Activated naive CD4-positive, alpha-beta T cell treated with anti-CD3 and anti-CD28 coated beads for 36 hours (primary cell): ENCODE measurements around the gene IBTK. TPM values are rescaled to one million over a fixed set of nuclear protein-coding genes. Genes with fewer than 3 reads are reported as not detected.
"Not testable (repeated sequence)": the region's sequence is repeated elsewhere in the genome, so short reads cannot be mapped to it uniquely, and the experiment has no call there.

Experiments
- CTCF ChIA-PET: fragments of 350-600 bp; sonication (Branson Sonifier 250); formaldehyde crosslinking; loops from one replicate; lab custom pipeline; 2021; ENCODE audit warnings: antibody characterized with exemption; lab: Charles Lee
- DNase-seq: peaks from one replicate; pipeline ENCODE4 v3.0.0-alpha.2; 2020
- H3K27ac Mint-ChIP-seq: one replicate; pipeline ENCODE4 v1.8.0; 2021; ENCODE audit warnings: mild to moderate bottlenecking, mixed read lengths
- H3K27me3 Mint-ChIP-seq: one replicate; pipeline ENCODE4 v1.8.0; 2021; ENCODE audit warnings: low read depth, mixed read lengths
- H3K36me3 Mint-ChIP-seq: one replicate; pipeline ENCODE4 v1.8.0; 2021; ENCODE audit warnings: low read depth, mixed read lengths
- H3K4me1 Mint-ChIP-seq: one replicate; pipeline ENCODE4 v1.8.0; 2021; ENCODE audit warnings: low read depth, mixed read lengths
- H3K4me3 Mint-ChIP-seq: one replicate; pipeline ENCODE4 v1.8.0; 2021; ENCODE audit warnings: mild to moderate bottlenecking, moderate library complexity, mixed read lengths
- H3K9me3 Mint-ChIP-seq: one replicate; pipeline ENCODE4 v1.8.0; 2021; ENCODE audit warnings: mixed read lengths
- intact Hi-C: fragments of 100-400 bp; cut with micrococcal nuclease; formaldehyde crosslinking; loops from one replicate; pipeline ENCODE4 v1.15.1; 2023
- total RNA-seq, 2 experiments: library from RNA; stranded (reverse); gene quantifications; one replicate each; pipeline ENCODE4 v1.2.3, GENCODE V29; 2021

IBTK gene
- total RNA-seq, 2 experiments from 2014 or later = 25.3 to 25.9 TPM

DNA sequence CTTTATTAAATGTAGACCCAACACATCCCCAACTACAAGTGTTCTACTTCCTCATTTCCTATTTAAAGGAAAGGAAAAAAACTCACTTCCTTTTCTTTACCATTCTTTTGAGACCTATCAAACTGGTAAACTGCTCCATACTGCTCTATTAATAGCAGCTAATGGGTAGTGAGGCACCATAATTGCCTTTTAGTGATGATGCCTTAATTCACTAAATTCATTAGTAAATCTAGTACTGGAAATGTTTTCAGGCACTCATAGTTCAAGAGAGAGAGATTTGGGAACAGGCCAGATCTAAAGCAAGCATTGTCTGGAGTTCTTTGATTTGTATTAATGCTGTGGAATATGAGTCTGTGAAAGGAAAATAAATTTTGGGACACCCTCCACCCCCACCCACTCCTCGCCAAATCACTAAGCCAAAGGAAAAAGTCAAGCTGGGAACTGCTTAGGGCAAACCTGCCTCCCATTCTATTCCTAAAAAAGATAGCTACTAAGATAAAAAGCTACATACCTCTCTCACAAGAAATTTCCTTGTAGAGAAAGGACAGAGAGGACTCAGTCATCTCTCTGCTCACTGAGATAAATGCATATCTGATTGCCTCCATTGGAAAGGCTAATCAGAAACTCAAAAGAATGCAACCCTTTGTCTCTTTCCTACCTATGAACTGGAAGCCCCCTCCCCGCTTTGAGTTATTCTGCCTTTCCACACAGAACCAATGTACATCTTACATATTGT lies 13.6 kb upstream of the IBTK start:
- intact Hi-C loops = no loop called here
- no peaks in the 10 kb centered on the region for H3K4me1 Mint-ChIP-seq
- peaks cover 2% of the 10 kb centered on the region for H3K27me3 Mint-ChIP-seq
- no peaks in the 10 kb centered on the region for H3K36me3 Mint-ChIP-seq
- CTCF ChIA-PET = interaction anchor here (1.2 to 1.7 kb wide), 2 partner anchors 10 to 794 kb away, joined by 6 to 10 read pairs; no protein-coding TSS in a partner anchor
- no peaks in the 10 kb centered on the region for H3K9me3 Mint-ChIP-seq
- H3K27ac Mint-ChIP-seq = no peak overlapping the region
- no peak for DNase-seq
- H3K4me3 Mint-ChIP-seq = no peak overlapping the region

DNA sequence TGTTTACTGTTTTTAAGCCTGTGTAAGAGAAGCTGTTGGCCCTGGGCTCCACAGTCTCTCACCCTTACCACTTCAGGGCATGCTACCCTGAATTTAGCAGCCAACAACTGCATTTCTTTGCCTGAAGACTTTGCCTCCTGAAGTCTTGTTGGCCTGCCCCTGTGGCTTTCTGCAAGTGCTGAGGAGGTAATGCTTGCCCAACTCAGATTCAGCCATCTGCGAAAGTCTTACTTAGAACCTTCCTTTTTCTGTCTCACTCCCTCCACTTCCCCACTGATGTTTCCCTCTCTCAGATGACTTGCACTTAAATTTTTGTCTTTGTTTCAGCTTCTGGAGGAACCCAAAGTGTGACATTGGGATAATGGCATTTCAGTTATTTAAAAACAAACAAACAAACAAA lies 11.8 kb upstream of the IBTK start:
- H3K4me3 Mint-ChIP-seq = no peak overlapping the region

DNA sequence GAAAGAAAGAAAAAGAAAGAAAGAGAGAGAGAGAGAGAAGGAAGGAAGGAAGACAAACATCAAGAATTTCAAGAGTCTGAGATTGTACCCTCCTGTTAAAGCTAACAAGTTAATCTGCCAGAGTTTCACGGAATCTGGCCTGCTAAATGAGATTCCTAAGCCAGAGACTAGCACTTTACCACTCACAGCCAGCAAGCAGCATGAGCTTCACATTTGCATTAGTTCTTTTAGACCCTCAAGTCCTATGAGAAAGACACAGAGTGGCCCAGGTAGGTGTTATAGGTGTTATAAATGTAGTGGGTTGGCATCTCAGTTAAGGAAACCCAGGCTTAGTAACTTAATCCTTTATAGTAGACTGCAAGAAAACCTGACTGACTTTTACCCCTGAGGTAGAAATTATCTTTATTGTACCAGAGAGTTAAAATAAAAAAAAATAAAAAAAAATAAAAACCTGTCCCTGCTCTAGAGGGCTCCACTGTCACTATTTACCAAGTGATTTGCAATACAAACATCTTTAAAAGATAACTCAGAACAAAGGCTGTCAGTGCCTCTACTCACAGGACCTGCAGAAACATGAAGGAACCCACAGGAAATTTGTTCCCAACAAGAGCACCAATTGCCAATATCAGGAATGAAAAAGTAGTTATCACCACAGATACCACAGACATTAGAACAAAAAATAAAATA lies 9.7 kb upstream of the IBTK start:
- Mint-ChIP-seq H3K4me1 (no peaks in the 10 kb centered on the region), H3K27me3 (peaks cover 2% of the 10 kb centered on the region), H3K27ac (no peak overlapping the region), H3K36me3 (no peaks in the 10 kb centered on the region), H3K9me3 (no peaks in the 10 kb centered on the region), H3K4me3 (no peak overlapping the region)
- DNase-seq = no peak
- CTCF ChIA-PET = no interaction called here
- intact Hi-C loops = no loop called here

More for the DNA sequence above, 11.8 kb upstream of the IBTK start:
- Mint-ChIP-seq H3K36me3 (no peaks in the 10 kb centered on the region), H3K27me3 (peaks cover 2% of the 10 kb centered on the region), H3K4me1 (no peaks in the 10 kb centered on the region), H3K27ac (no peak overlapping the region), H3K9me3 (no peaks in the 10 kb centered on the region)
- DNase-seq = no peak
- CTCF ChIA-PET = interaction anchor here (1.0 kb wide), 1 partner anchor 12 kb away, joined by 5 read pairs; no protein-coding TSS in a partner anchor
- intact Hi-C loops = no loop called here

DNA sequence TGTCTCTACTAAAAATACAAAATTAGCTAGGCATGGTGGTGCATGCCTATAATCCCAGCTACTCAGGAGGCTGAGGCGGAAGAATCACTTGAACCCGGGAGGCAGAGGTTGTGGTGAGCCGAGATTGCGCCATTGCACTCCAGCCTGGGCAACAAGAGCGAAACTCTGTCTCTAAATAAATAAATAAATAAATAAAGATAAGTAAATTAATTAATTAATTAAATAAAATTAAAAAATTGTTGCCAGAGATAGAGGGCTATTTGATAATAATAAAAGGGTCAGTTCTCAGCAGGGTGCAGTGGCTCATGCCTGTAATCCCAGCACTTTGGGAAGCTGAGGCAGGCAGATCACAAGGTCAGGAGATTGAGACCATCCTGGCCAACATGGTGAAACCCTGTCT lies 7.2 kb upstream of the IBTK start:
- CTCF ChIA-PET = interaction anchor here (0.6 to 0.8 kb wide), 2 partner anchors 17 to 147 kb away, joined by 3 to 5 read pairs; no protein-coding TSS in a partner anchor
- H3K9me3 Mint-ChIP-seq, DNase-seq, H3K4me3 Mint-ChIP-seq, H3K27ac Mint-ChIP-seq, H3K4me1 Mint-ChIP-seq, H3K36me3 Mint-ChIP-seq, H3K27me3 Mint-ChIP-seq: not testable (repeated sequence)
- intact Hi-C loops = loop anchor here (5.0 kb wide), 1 partner anchor 333 kb away; no protein-coding TSS in a partner anchor

DNA sequence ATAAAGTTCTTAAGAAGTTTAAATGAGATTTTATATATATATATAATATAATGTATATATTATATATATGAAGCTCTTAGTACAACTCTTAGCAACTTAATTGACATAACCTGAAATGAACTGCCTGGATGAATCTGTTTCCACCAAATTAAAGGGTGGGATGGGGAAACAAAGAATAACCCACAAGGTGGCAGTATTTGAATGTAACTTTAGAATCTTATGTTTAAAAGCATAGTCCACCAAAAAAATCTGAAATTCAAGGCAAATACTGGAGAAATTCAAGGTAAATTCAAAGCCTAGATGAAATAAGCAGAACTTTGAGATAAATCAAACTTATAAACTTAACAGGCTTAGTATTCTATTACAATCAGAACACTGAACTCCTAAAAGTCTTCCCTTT lies 4.4 kb upstream of the IBTK start:
- Mint-ChIP-seq H3K27ac (no peak overlapping the region), H3K9me3 (no peaks in the 10 kb centered on the region), H3K27me3 (no peaks in the 10 kb centered on the region), H3K36me3 (peaks cover under 1% of the 10 kb centered on the region), H3K4me3 (no peak overlapping the region), H3K4me1 (peaks cover 8% of the 10 kb centered on the region)
- intact Hi-C loops = loop anchor here (1.0 to 5.0 kb wide), 2 partner anchors 335 to 803 kb away; no protein-coding TSS in a partner anchor
- DNase-seq = no peak
- CTCF ChIA-PET = interaction anchor here (1.1 to 1.4 kb wide), 3 partner anchors 18 to 964 kb away, joined by 4 to 6 read pairs (median 6); no protein-coding TSS in a partner anchor

DNA sequence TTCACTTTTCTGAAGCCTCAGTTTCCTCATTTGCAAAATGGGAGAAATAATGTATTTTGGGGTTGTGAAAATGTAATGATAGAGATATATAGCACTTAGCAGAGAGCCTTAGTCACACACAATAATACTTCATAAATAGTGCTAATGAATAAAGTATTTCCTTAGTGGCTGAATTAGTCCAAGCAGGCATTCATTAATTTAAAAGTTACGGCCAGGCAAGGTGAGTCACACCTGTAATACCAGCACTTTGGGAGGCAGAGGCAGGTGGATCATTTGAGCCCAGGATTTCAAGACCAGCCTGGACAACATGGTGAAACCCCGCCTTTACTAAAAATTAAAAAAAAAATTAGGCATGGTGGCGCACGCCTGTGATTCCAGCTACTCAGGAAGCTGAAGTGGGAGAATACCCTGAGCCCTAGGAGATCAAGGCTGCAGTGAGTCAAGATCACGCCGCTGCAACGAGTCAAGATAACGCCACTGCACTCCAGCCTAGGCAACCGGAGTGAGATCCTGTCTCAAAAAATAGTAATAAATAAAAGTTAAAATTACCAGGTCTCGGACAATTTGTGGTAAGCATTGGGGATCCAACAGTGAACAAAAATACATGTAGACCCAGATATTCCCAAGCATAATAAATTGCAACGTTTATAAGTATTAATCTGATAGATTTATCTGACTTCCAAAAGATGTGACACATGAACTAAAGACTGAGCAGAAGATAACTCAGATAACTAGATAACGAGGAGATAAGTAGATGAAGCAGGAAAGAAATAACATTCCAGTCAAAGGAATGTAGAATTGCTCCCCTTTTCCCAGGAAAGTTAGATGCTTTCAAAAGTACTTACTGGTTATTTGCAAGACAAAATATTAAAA lies 2.1 kb upstream of the IBTK start:
- Mint-ChIP-seq H3K27ac (no peak overlapping the region), H3K4me1 (peaks cover 27% of the 10 kb centered on the region), H3K9me3 (no peaks in the 10 kb centered on the region), H3K36me3 (peaks cover 9% of the 10 kb centered on the region), H3K27me3 (no peaks in the 10 kb centered on the region), H3K4me3 (no peak overlapping the region)
- CTCF ChIA-PET = interaction anchor here (0.6 to 2.0 kb wide), 2 partner anchors 31 to 817 kb away, joined by 5 to 15 read pairs; partner anchors contain the start of genes DOP1A and UBE3D
- DNase-seq = no peak
- intact Hi-C loops = loop anchor here (5.0 kb wide), 1 partner anchor 338 kb away; no protein-coding TSS in a partner anchor

DNA sequence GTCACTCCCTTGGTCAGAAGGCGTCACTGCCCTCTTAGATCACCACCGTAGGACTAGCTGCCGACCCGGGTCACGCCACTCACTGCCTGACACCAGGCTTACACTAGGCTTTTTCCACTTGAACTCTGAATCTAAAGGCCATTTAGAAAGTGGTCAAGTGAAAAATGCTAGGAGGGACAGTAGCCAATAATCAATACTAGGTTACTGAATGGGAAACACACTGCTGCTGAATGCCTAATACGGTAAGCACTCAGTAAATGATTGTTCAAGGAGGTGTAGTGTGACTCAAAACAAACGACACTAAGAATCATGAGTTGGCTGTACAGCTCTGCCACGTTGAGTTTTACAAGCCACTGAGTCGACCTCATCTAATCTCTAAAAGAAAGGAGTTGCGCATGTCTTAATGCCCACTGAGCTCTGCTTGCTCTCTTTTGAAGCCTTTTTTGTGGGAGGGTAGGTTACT lies 760 bp upstream of the IBTK start:
- Mint-ChIP-seq H3K27ac (peak overlapping the region; percentile 90), H3K9me3 (no peaks in the 10 kb centered on the region), H3K4me1 (peaks cover 32% of the 10 kb centered on the region), H3K27me3 (no peaks in the 10 kb centered on the region), H3K4me3 (peak overlapping the region; percentile 92), H3K36me3 (peaks cover 17% of the 10 kb centered on the region)
- intact Hi-C loops = loop anchor here (1.0 kb wide), 1 partner anchor 817 kb away; the partner anchor contains the start of gene UBE3D
- CTCF ChIA-PET = interaction anchor here (0.6 to 2.0 kb wide), 3 partner anchors 796 to 818 kb away, joined by 3 to 15 read pairs (median 3); partner anchors contain the start of genes DOP1A and UBE3D
- peak; percentile 28 for DNase-seq

DNA sequence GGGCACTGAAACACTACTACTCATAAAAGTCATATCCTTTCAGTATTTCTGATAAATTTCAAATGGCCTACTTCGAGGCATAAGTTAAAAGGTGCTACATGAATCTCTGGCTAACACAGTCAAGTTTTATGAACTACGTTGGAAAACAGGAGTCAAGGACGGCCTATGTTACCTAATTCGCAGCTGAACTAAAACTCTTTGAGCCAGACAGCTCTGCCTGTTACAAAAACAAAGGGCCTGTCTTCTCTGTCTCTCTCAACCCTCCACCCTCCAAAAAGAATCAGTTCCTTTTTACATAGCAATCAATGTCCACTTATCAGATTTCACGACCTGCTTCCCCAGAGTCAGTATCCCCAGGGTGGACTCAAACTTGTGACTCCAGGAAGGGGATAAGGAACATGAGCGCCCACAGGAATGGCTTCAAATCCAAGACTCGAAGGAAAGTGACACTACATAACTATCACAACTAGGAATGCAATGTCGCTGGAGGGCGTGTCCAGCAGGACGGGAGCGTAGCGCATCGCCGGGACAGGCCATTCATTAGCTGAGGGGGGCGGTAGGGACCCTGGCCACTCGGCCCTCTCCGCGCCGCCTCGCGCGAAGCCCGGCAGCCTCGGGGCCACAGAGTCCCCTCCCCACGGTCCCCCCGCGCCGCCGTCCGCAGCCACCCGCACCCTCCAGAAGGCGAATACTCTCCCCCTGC lies 591 bp downstream of the IBTK start:
- CTCF ChIA-PET = interaction anchor here (1.1 kb wide), 1 partner anchor 818 kb away, joined by 4 read pairs; the partner anchor contains the start of gene UBE3D
- Mint-ChIP-seq H3K27ac (peak overlapping the region; percentile 90), H3K4me1 (peaks cover 36% of the 10 kb centered on the region), H3K36me3 (peaks cover 20% of the 10 kb centered on the region), H3K4me3 (peak overlapping the region; percentile 92), H3K9me3 (no peaks in the 10 kb centered on the region), H3K27me3 (no peaks in the 10 kb centered on the region)
- peak; percentile 44 for DNase-seq
- intact Hi-C loops = loop anchor here (1.0 kb wide), 2 partner anchors 495 to 946 kb away; partner anchors contain the start of genes PGM3, RWDD2A and TENT5A

DNA sequence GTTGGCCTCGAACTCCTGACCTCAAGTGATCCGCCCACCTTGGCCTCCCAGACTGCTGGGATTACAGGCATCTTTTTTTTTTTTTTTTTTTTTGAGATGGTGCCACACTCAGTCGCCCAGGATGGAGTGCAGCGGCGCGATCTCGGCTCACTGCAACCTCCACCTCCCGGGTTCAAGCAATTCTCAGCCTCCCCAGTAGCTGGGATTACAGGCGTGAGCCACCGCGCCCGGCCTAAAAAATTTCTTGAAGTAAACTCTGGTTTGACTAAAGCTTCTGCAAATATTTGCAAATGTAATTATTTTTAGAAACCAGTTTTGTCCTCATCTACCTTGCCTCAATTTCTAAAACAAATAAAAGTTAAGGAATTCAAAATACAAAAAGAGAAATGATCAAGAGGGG lies 1.2 kb downstream of the IBTK start:
- CTCF ChIA-PET = interaction anchor here (1.1 kb wide), 1 partner anchor 819 kb away, joined by 4 read pairs; the partner anchor contains the start of gene UBE3D
- H3K27me3 Mint-ChIP-seq = no peaks in the 10 kb centered on the region
- H3K27ac Mint-ChIP-seq = no peak overlapping the region
- peak overlapping the region; percentile 92 for H3K4me3 Mint-ChIP-seq
- peaks cover 20% of the 10 kb centered on the region for H3K36me3 Mint-ChIP-seq
- no peak for DNase-seq
- intact Hi-C loops = no loop called here
- no peaks in the 10 kb centered on the region for H3K9me3 Mint-ChIP-seq
- H3K4me1 Mint-ChIP-seq = peaks cover 37% of the 10 kb centered on the region

DNA sequence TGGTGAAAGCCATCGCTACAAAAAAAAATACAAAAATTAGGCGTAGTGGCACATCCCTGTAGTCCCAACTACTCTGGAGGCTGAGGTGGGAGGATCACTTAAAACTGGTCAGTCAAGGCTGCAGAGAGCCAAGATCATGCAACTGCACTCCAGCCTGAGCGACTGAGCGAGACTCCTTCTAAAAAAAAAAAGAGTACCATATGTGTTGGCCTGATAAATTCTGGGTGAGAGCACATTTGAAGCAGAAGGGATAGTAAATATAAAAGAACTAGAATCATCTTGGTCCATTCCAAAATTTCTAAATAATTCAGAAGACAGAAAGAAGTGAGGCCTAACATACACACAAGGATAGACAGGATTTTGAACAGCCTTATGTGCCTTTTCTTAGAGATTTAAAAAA lies 2.2 kb downstream of the IBTK start:
- intact Hi-C loops = no loop called here
- H3K36me3 Mint-ChIP-seq = peaks cover 27% of the 10 kb centered on the region
- H3K27ac Mint-ChIP-seq = no peak overlapping the region
- H3K27me3 Mint-ChIP-seq = no peaks in the 10 kb centered on the region
- CTCF ChIA-PET = no interaction called here
- DNase-seq = no peak
- peak overlapping the region; percentile 23 for H3K4me3 Mint-ChIP-seq
- H3K4me1 Mint-ChIP-seq = peaks cover 43% of the 10 kb centered on the region
- H3K9me3 Mint-ChIP-seq = no peaks in the 10 kb centered on the region

DNA sequence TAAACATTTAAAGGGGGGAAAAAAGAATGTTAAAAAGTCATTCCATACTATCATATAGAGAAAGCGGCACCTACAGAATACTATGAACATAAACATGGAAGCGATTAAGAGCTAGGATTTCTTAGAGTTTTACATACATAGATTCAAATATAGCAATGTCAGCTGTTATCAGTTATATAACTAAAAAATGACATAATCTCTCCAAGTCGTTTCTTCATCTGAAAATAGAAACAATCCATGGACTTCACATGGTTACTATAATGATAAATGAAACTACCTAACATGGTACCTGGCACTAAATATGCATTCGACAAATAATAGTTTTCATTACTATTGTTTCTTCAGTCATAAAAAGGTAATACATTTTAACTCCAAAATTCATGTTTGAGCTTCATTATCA lies 3.7 kb downstream of the IBTK start:
- Mint-ChIP-seq H3K27me3 (no peaks in the 10 kb centered on the region), H3K36me3 (peaks cover 30% of the 10 kb centered on the region), H3K4me1 (peaks cover 43% of the 10 kb centered on the region), H3K9me3 (no peaks in the 10 kb centered on the region), H3K27ac (no peak overlapping the region), H3K4me3 (no peak overlapping the region)
- DNase-seq = no peak
- intact Hi-C loops = no loop called here
- CTCF ChIA-PET = no interaction called here
